GM18520 (cell line): Measurements from ENCODE around the gene TNRC6B.

Experiments
- ATAC-seq: cut with Tn5 transposase; IDR thresholded peaks from one replicate; pipeline ENCODE4 v1.9.1; 2021; ENCODE audit not compliant: unreplicated experiment

Gene TNRC6B

GRCh38 chr22:40322818-40323447, 145.2 kb downstream of the TNRC6B start:
- no peak for ATAC-seq

GRCh38 chr22:40323681-40324171, 146.0 kb downstream of the TNRC6B start:
- ATAC-seq = no peak

- no peak for ATAC-seq
Observed at GRCh38 chr22:40324468-40325305, 147.0 kb downstream of the TNRC6B start.

GRCh38 chr22:40325315-40325714, 147.6 kb downstream of the TNRC6B start:
- no peak for ATAC-seq

- no peak for ATAC-seq
Observed at GRCh38 chr22:40326905-40327735, 149.4 kb downstream of the TNRC6B start.

- ATAC-seq = no peak
Observed at GRCh38 chr22:40328546-40329456, 151.1 kb downstream of the TNRC6B start.

- no peak for ATAC-seq
Observed at GRCh38 chr22:40329466-40329865, 151.7 kb downstream of the TNRC6B start.

- no peak for ATAC-seq
Observed at GRCh38 chr22:40330086-40330485, 152.4 kb downstream of the TNRC6B start.

- no peak for ATAC-seq
Observed at GRCh38 chr22:40330615-40331014, 152.9 kb downstream of the TNRC6B start.

GRCh38 chr22:40331706-40332105, 154.0 kb downstream of the TNRC6B start:
- ATAC-seq = no peak

- ATAC-seq = no peak
Observed at GRCh38 chr22:40332319-40332781, 154.6 kb downstream of the TNRC6B start.

- no peak for ATAC-seq
Observed at GRCh38 chr22:40334060-40334459, 156.3 kb downstream of the TNRC6B start.

- no peak for ATAC-seq
Observed at GRCh38 chr22:40334899-40335298, 157.2 kb downstream of the TNRC6B start.

- no peak for ATAC-seq
Observed at GRCh38 chr22:40335358-40335757, 157.6 kb downstream of the TNRC6B start.

- ATAC-seq = no peak
Observed at GRCh38 chr22:40340044-40340443, 162.3 kb downstream of the TNRC6B start.

- no peak for ATAC-seq
Observed at GRCh38 chr22:40341604-40342003, 163.9 kb downstream of the TNRC6B start.

- no peak for ATAC-seq
Observed at GRCh38 chr22:40342521-40342920, 164.8 kb downstream of the TNRC6B start.

GRCh38 chr22:40345271-40345670, 167.5 kb downstream of the TNRC6B start:
- no peak for ATAC-seq

- no peak for ATAC-seq
Observed at GRCh38 chr22:40345815-40346184, 168.1 kb downstream of the TNRC6B start.
